NK-92 (cell line): Measurements from ENCODE around the gene VPS33A.
"Not testable (repeated sequence)": the region's sequence is repeated elsewhere in the genome, so short reads cannot be mapped to it uniquely, and the experiment has no call there.

Source experiments
- DNase-seq: peaks from one replicate; lab custom pipeline; 2025; ENCODE audit not compliant: unreplicated experiment; lab: John Stamatoyannopoulos, UW

The VPS33A gene

DNA sequence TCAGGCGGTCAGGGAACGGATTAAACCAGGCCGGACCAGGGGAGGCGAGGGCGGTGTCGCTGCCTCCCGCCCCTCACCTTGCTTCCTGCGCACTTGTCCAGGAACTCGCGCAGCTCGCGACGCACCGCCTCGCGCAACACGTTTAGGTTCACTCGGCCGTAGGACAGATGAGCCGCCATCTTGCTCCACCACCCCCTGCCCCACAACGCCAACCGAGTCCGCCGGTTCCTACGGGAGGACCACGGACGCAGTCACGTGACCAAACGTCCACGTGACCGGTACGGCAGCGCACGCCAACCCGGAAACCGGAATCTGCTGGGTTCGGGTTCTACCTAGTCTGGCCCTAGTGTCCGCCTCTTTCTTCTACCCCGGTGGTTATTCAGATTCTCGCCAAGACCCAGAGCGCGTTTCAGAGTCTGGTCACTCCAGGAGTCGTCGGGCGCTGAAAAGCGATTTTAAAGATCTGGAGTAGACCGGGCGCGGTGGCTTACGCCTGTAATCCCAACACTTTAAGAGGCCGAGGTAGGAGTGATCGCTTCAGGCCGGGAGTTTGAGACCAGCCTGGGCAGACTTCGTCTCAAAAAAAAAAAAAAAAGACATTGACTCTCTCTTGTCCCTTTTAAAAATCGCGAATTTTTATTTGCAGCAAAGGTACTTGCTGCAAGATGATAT lies at the start of gene VPS33A:
VPS33A (minus strand) TSS at position 265 of the 672 bp plus-strand sequence; CDS start at position 179, 86 bp downstream.
- DNase-seq = peak; percentile 65

DNA sequence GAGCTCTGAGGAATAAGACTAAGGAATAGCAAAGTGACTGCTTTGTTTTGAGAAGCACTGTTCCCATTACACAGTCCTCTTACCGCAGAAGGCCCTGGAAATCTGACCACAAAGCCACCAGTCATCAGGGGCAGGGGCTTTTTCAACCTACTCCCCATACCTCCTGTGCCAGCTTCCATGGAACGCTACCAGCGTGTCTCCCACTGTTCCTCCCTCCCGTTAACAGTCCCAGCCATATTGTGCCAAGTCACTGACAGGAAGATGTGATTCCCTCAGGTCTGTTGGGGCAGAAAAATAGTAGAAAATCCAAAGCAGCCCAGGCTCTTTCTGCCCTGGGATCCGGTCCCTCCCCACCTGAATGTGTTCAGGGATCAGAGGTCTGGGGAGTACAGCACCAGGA lies 46.6 kb upstream of the VPS33A start:
- DNase-seq = no peak

DNA sequence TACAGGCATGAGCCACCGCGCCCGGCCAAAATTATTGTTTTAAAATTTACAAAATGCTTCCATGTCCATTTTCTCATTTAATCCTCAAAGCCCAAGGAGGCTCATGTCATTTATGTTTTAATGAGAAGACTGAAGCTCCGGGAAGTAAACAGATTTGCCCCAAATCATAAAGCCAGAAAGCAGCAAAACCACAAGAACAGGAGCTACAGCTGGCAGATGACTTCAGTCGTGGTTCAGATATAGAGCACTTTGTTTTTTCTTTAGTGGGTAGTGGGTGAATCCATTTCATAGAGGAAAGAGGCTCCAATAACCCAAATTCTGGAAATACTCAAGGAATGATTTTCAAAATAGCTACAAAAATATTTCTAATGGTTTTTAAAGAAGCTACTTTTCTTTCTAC lies 45.4 kb upstream of the VPS33A start:
- no peak for DNase-seq

DNA sequence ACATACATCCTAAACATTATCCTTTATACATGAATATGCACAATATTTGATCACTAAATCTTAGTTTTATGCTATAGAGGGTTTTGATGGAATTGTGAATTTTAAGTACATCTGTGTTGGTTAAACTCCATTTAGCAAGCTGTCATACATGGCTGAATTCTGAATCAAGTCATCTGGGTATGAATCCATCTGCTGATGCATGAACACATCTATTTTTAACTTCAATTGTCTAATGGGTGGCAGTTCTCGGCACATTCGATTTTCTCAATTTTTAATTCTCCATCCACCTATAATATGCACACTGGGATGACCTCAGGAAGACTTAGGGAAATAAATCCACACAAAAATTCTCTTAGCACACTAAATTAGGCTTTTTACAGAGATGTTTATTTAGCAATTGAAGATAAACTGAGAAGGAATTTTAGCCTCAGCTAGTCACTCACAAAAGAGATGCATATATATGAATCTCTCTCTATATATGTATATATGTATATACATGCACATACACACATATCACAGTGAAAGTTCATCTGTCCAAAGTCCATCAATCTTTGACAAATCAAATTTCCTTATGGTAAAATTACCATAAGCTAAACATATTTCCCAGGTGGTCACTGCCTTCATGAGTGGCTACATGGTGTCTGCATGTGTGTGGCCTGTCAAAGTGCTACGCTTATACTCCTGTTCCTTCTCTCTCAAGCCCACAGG lies 44.5 kb upstream of the VPS33A start:
- no peak for DNase-seq

DNA sequence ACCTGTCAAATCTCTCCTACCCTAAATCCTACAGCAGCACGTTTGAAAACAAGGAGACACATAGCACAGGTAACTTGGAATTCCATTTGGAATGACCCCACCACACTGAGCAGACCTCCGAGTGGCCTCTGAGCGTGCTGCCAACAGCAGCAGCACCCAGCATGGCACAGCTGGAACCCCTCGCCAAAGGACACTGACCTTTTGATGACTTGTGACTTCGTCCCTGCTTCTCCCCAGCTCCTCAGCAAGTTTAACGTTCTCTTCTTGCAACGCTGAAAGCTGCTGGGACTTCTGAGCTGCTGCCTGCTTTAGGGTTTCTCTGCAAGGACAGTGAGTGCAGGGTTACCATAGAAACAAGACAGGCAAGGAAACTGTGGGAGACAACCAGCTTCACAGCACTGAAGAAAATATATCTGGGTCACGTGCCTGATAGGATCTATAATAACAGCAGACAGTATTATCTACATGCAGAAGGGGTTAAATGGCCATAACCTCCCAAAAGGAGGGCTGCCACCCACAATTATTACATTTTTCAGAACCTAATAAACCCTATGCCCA lies 43.3 kb upstream of the VPS33A start:
- DNase-seq = no peak

DNA sequence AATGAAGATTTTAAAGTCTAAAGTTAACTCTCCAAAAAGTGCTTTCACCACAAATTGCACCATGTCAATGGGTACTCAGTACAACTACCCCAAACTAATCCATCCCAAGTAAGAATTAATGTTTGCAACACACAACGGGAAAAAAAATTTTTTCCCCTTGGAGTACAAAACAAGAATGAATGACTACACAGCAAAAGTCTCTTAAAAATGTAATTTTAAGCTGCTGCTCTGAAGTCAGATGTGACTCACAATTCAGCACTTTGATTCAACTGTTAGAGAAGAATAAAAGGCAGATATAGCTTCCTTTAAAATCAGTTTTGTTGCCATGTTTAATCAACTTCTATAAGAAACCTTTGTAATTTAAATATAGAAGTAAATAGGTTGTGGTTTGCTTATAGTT lies 42.5 kb upstream of the VPS33A start:
- DNase-seq = no peak

DNA sequence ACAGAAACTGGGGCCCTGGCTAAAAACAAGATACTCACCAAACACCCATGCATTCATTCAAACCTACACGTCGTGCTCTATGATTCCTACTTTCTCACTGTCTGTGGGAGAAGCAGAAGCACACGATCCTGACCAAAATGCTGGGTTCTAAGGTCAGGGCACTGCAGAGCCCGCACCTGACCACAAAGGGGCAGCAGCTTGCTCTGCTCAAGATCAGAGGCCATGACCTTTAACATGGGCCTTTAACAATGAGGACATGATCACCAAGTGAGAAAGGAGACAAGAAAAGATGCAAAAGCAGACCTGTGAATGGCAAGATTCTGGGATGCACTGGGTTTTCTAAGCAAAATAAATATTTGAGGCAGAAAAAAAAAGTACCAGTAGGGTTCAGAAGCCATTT lies 40.1 kb upstream of the VPS33A start:
- no peak for DNase-seq

DNA sequence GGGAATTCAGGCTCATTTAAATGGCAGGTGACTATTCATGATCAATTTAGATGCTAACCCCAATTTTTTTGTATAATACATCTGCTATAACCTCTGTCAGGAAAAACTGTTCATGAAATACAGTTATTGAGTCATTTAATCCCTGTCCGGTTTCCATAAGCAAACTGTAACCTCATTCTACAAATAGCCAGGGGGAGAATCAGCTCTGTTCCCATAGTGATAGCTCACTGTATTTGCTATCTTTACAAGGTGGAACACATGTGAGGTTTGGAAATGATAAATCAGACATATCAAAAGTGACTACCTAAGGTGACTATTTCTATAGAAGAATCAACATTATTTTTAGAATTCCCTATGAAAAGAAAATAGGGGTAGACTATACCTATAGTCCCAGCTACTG lies 38.6 kb upstream of the VPS33A start:
- no peak for DNase-seq

DNA sequence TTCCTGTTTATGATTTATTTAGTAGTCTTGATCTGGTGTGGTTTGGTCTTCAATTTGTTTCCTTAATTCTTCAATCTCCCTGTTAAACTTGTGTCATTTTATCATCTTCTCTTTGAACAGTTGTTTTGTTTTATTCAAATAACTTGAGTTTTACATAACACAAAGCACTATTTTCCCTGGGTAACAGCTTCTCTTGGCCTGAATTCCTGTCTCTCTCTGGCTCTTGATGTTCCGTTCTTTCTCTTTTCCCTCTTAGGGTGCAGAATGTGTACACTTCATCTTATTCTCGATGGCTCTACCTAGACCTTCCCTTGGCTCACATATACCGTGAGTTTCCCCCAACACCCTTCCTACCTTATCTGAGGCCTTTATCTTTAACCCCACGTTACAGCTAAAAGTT lies 36.8 kb upstream of the VPS33A start:
- DNase-seq = no peak

DNA sequence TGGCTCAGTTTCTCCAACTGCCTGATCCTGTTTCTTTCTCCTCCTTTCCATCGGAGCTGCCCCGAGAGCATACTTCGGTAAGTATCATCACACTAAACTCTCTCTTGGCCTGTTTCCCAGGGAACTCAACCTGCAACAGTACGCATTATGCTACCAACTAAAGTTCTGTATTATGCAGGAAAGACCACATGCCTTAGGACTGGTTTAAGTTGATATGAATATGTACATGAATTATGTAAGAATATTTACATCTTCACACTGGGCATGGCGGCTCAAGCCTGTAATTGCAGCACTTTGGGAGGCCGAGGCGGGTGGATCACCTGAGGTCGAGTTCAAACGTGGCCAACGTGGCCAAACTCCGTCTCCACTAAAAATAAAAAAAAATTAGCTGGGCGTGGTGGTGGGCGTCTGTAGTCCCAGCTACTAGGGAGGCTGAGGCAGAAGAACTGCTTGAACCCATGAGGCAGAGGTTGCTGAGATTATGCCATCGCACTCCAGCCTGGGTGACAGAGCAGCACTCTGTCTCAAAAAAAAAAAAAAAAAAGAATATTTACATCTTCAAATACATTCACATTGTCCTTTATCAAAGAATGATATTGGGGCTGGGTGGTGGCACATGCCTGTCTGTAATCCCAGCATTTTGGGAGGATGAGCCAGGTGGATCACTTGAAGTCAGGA lies 31.9 kb upstream of the VPS33A start:
- no peak for DNase-seq

DNA sequence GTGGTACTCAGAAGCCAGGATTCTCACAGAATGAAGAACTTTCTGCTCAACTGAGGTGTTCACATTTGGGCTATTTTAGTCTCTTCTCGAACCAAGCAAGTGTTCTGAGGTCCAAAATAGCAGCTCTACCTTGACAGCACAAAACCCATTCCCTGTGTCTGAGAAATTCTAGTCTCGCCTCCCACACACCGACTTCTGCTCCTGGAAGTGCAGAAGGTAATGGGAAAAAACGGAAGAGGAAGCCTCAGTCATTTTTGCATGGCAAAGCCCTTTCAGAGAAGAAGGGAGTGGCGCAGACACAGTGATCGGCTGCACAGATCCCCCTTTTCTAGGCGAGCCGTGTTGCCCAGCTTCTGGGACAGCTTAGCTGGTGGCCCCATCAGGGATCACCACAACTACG lies 31.2 kb upstream of the VPS33A start:
- no peak for DNase-seq

DNA sequence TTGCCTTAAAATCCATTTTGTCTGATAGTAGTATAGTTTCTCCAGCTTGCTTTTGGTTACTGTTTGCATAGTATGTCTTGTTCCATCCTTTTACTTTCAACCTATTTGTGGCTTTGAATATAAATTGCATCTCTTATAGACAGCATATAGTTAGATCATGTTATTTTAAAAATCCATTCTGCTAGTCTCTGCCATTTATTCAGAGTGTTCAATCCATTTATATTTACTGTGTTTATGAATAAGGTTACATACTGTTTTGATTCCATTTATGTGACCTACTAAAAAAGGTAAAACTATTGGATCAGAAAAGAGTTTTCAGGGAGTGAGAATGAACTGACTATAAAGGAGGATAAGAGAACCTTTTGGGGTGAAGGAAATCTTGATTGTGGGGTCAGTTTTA lies 29.6 kb upstream of the VPS33A start:
- no peak for DNase-seq

DNA sequence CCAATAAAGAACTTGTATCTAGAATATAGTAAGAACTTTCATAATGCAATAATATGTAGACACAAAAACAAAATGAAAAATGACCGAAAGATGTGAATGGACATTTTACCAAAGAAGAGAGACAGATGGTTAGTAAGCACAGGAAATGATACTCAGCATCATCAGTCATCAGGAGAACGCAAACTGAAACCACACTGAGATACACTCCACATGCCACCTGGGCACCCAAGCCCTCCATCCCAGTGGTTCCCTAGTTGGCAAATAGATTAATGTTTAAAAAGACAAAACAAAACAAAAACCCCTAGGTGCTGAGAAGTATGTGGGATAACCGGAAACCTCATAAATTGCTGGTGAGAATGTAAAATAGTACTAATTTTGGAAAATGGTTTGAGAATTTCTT lies 26.8 kb upstream of the VPS33A start:
- no peak for DNase-seq

DNA sequence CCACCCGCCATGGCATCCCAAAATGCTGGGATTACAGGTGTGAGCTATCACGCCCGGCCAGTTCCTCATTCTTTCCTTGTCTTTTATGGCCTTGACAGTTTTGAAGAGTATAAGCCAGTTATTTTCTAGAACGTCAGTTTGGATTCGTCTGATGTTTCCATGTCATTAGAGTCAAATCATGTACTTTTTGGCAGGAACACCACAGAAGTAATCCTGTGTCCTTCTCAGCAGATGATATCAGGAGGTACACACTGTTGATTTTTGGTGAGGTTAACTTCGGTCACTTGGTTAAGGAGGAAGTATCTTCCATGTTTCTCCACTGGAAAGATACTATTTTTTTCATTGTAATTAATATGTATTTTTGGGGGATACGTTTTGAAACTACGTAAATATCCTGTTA lies 25.1 kb upstream of the VPS33A start:
- DNase-seq = no peak

DNA sequence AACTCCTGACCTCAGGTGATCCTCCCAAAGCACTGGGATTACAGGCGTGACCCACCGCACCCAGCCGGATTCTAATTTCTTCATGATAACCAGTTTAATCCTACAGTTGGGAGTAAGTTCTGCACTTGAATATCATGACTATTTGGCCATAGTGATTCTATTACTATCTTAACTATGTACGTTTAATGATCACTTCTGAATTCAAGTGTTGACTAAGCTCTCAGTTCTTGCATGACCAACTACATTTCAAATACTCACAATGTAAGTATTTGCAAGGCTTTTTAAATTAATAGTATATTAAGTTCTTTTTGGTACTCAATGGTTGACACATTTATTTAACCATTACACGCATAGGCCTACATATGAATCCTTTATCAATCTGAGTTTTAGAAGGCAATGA lies 17.4 kb upstream of the VPS33A start:
- no peak for DNase-seq

DNA sequence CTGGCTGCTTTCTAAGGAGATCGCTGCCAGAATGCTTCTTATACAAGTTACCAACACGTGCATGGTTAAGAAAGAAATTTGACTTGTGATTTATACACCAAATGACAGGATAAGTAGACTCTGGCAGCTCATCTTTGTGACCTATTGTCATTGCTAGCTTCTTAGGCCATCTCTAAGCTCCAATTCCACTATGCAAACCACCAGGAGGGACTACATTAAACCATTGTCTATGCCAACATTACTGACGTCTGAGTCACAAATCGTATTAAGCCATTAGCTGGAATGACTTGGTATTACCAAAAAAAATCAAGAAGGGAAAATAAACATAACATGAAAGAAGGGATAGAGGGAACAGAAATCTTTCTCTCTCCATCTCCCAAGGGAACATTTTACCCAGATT lies 15.8 kb upstream of the VPS33A start:
- DNase-seq = no peak

DNA sequence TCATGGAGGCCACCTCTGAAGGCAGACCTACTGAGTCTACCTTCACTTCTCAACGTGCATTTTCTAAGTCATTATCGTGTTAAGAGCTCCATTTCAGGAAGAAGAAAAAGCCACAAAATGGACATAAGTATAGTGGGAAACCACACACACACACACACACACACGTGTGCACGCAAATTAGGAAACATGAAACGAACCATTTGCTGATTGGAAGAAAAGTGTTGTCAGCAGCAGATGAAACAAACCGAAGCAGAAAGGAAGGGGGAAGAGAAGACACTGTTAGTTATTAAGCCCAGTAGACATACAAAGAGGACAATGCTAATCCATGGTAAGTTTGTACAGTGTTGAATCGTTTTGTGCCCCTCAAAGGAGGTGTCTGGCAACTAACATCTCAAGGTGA lies 9.9 kb upstream of the VPS33A start:
- DNase-seq = no peak

DNA sequence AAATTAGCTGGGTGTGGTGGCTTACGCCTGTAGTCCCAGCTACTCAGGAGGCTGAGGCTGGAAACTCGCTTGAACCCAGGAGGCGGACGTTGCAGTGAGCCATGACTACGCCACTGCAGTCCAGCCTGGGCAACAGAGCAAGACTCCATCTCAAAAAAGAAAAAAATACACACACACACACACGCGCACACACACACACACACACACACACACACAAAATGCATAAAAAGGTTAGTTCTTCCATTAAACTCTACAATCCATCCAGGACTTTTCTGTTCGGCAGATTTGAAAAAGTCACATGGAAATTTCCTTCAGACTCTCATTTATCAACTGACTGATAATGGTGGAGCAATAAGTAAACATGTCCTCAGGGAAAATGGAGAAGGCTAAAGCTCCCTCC lies 9.2 kb upstream of the VPS33A start:
- no peak for DNase-seq

DNA sequence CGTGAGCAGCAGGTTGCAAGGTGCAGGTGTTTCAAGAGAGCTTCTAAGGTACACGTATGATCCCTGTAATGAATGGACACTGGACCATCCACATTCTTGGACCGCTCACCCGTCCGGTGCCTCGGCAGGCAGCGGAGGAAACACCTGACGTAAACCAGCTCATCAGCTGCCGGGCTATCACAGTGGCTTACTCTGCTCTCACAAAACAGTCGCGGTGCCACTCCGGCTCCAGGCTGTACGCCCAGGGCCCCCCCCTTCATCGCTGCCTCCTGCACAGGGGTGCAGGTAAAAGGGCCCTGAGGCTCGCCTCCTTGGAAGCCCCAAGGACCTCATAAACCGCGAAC lies 436 bp downstream of the VPS33A start:
- no peak for DNase-seq

DNA sequence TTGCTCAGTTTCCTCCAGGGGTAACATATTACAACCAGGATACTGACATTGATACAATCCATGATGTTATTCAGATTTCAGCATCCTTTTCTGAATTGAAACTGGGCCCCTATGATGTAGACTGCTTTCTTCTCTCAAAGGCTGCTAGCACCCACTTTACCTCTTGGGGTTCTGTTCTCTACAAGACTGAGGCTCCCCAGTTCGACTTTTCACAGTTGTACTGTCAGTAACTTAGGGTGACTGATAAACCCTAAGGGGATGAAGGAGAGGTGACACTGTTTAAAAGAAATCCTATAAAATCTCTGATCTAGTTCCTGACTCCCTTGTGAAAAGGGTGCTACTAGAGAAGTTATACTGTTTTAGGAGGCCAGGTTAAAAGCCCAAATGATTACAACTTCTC lies 818 bp downstream of the VPS33A start:
- no peak for DNase-seq

DNA sequence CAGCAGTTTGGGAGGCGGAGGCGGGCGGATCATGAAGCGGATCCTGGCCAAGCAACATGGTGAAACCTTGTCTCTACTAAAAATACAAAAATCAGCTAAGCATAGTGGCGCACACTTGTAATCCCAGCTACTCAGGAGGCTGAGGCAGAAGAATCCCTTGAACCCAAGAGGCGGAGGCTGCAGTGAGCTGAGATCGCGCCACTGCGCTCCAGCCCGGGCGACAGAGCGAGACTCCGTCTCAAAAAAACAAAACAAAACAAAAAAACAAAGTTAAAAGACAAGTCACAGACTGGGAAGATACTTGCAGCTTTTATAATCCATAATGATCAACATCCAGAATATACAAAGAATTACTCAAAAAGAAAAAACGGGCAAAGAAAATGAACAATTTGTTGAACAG lies 5.6 kb downstream of the VPS33A start:
- DNase-seq = not testable (repeated sequence)

DNA sequence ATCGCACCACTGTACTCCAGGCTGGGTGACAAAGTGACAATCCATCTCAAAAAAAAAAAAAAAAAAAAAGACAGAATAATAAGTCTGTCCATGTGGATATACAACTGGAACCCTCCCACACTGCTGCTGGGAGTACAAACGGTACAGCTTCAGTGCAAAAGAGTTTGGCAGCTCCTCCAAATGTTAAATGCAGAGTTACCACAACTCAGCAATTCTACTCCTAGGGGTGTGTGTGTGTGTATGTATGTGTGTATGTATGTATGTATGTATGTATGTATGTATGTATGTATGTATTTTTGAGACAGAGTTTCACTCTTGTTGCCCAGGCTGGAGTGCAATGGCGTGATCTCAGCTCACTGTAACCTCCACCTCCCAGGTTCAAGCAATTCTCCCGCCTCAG lies 7.4 kb downstream of the VPS33A start:
- DNase-seq = not testable (repeated sequence)
